Suppressor macrophage treated with lipopolysaccharide for 1 hour (primary cell): ENCODE data around the gene KCND2.
A peak's percentile ranks its signal among the peaks of the same experiment; 100 is the strongest.

Experiments
- DNase-seq, 3 donors: peaks; one replicate each; pipeline ENCODE4 v3.0.0-alpha.2; 2020 to 2022

Gene KCND2

GRCh38 chr7:120311028-120311788, 38.2 kb downstream of the KCND2 start:
- DNase-seq: no peak

- no peak for DNase-seq
These were observed 47.4 kb downstream of the KCND2 start for GRCh38 chr7:120320218-120320961.

- no peak for DNase-seq
These were observed 54.1 kb downstream of the KCND2 start for GRCh38 chr7:120327054-120327453.

GRCh38 chr7:120332433-120332832, 59.5 kb downstream of the KCND2 start:
- DNase-seq: no peak

- DNase-seq: no peak
These were observed 61.5 kb downstream of the KCND2 start for GRCh38 chr7:120334475-120334874.

GRCh38 chr7:120337308-120337907, 64.4 kb downstream of the KCND2 start:
- peak in 1 of 3 donors; percentile 3 for DNase-seq

GRCh38 chr7:120344276-120344675, 71.3 kb downstream of the KCND2 start:
- DNase-seq: no peak

- no peak for DNase-seq
These were observed 80.2 kb downstream of the KCND2 start for GRCh38 chr7:120353171-120353570.

GRCh38 chr7:120360918-120361317, 87.9 kb downstream of the KCND2 start:
- no peak for DNase-seq

- no peak for DNase-seq
These were observed 90.4 kb downstream of the KCND2 start for GRCh38 chr7:120363414-120363813.

- peak in 1 of 3 donors; percentile 0 for DNase-seq
These were observed 98.0 kb downstream of the KCND2 start for GRCh38 chr7:120370954-120371353.

GRCh38 chr7:120373174-120373573, 100.2 kb downstream of the KCND2 start:
- no peak for DNase-seq

- DNase-seq: no peak
These were observed 121.6 kb downstream of the KCND2 start for GRCh38 chr7:120394595-120394994.

GRCh38 chr7:120395526-120396019, 122.6 kb downstream of the KCND2 start:
- DNase-seq: peak in 2 of 3 donors; percentile 0 to 3

GRCh38 chr7:120398284-120399000, 125.5 kb downstream of the KCND2 start:
- no peak for DNase-seq

- no peak for DNase-seq
These were observed 128.0 kb downstream of the KCND2 start for GRCh38 chr7:120400806-120401455.

- DNase-seq: no peak
These were observed 129.2 kb downstream of the KCND2 start for GRCh38 chr7:120402079-120402767.

- no peak for DNase-seq
These were observed 129.8 kb downstream of the KCND2 start for GRCh38 chr7:120402801-120403200.

- DNase-seq: no peak
These were observed 131.1 kb downstream of the KCND2 start for GRCh38 chr7:120404042-120404441.

GRCh38 chr7:120405652-120406051, 132.7 kb downstream of the KCND2 start:
- DNase-seq: no peak

- no peak for DNase-seq
These were observed 134.0 kb downstream of the KCND2 start for GRCh38 chr7:120407010-120407409.
